K562 (cell line): ENCODE measurements around the gene RAE1. TPM values are rescaled to one million over a fixed set of nuclear protein-coding genes. Genes with fewer than 3 reads are reported as not detected.

Experiments used
- C11orf30 ChIP-seq: fragments of 450-650 bp; IDR thresholded peaks from 2 replicates; pipeline ENCODE4 v1.6.1; 2016; ENCODE audit warnings: low read depth, mild to moderate bottlenecking
- CBFB ChIP-seq: sonication (generic); formaldehyde crosslinking; IDR thresholded peaks from 2 replicates; pipeline ENCODE4 v1.4.0; 2020; ENCODE audit warnings: mild to moderate bottlenecking, missing genetic modification reagents
- FOXJ2 ChIP-seq: fragments of 200-800 bp; sonication (Bioruptor generic); IDR thresholded peaks from 2 replicates; pipeline ENCODE4 v1.6.1; 2016; ENCODE audit warnings: missing genetic modification characterization, missing compliant biosample characterization
- MCM7 ChIP-seq, 2 experiments: fragments of 450-650 bp; IDR thresholded peaks; 2 replicates each; pipeline ENCODE4 v1.6.1; 2016 to 2018
- NCOA6 ChIP-seq: fragments of 450-650 bp; IDR thresholded peaks from 2 replicates; pipeline ENCODE4 v1.6.1; 2017; ENCODE audit warnings: mild to moderate bottlenecking
- NFIC ChIP-seq: fragments of 450-650 bp; IDR thresholded peaks from 2 replicates; pipeline ENCODE4 v1.6.1; 2017; ENCODE audit warnings: mild to moderate bottlenecking, inconsistent platforms
- NR2C2 ChIP-seq, 2 experiments: fragments of 200-800 bp in 1 of 2; sonication (Bioruptor generic) in 1 of 2; sonication (generic) in 1 of 2; formaldehyde crosslinking in 1 of 2; IDR thresholded peaks; 2 replicates each; pipeline versions ENCODE4 v1.6.1 to v1.8.0; 2016 to 2022; ENCODE audit warnings: mild to moderate bottlenecking in 1 of 2, missing compliant biosample characterization in 1 of 2, missing genetic modification characterization in 1 of 2, missing genetic modification reagents in 1 of 2
- RBM34 ChIP-seq: fragments of 200-400 bp; formaldehyde crosslinking; IDR thresholded peaks from 2 replicates; pipeline ENCODE4 v1.6.1; 2018; ENCODE audit warnings: low read length, borderline replicate concordance; ENCODE audit not compliant: insufficient read depth
- SNRNP70 ChIP-seq: fragments of 200-400 bp; formaldehyde crosslinking; optimal IDR thresholded peaks from 2 replicates; pipeline ENCODE3; 2017; ENCODE audit warnings: low read depth, low read length
- SRSF1 ChIP-seq: fragments of 200-400 bp; formaldehyde crosslinking; IDR thresholded peaks from 2 replicates; pipeline ENCODE4 v1.6.1; 2017; ENCODE audit warnings: mild to moderate bottlenecking, low read depth, low read length, moderate library complexity
- TAF1 ChIP-seq: IDR thresholded peaks from 2 replicates; pipeline ENCODE4 v1.6.1; 2011; ENCODE audit warnings: mild to moderate bottlenecking, low read length, moderate library complexity; ENCODE audit not compliant: insufficient read depth, control insufficient read depth, severe bottlenecking; ENCODE audit errors: extremely low read depth
- TBP ChIP-seq: optimal IDR thresholded peaks from 2 replicates; pipeline ENCODE3; 2011; ENCODE audit warnings: low read depth, low read length, improper control_type of control experiment
- ZBED1 ChIP-seq: IDR thresholded peaks from 2 replicates; pipeline ENCODE4 v1.6.1; 2014
- ZFX ChIP-seq: sonication (generic); formaldehyde crosslinking; IDR thresholded peaks from 2 replicates; pipeline ENCODE4 v1.8.0; 2022; ENCODE audit warnings: mild to moderate bottlenecking, missing genetic modification reagents, moderate library complexity
- ZNF133 ChIP-seq: fragments of 250-450 bp; sonication (Bioruptor Pico); IDR thresholded peaks from 2 replicates; pipeline ENCODE4 v1.4.0; 2020; ENCODE audit warnings: mild to moderate bottlenecking
- ZSCAN29 ChIP-seq: fragments of 450-650 bp; IDR thresholded peaks from 2 replicates; pipeline ENCODE4 v1.6.1; 2017
- polyA plus RNA-seq, 8 experiments: library from polyadenylated mRNA; depleted of rRNA in 4 of 8; stranded (reverse) in 5 of 8; unstranded in 3 of 8; fragments of >200 nt; fragmentation: Nextera tagmentation in 2 of 8; fragmentation: Illumina TruSeq in 1 of 8; extraction: Ambion mirVana in 2 of 8; extraction: Trizol in 1 of 8; gene quantifications; 2 replicates each; pipeline versions ENCODE4 v1.2.1 to v1.2.3, GENCODE V29; 2011 to 2014; ENCODE audit warnings: inconsistent platforms in 1 of 8, missing spikeins in 1 of 8
- total RNA-seq, 7 experiments: library from RNA; depleted of rRNA in 6 of 7; stranded (reverse); fragments of >200 nt in 6 of 7; fragmentation: Illumina TruSeq in 2 of 7; extraction: Trizol in 2 of 7; gene quantifications; 2 replicates each; pipeline versions ENCODE4 v1.2.1 to v1.2.3, GENCODE V29; 2011 to 2021; ENCODE audit warnings: low replicate concordance in 1 of 7
- TF ChIP-seq, protein P1 (sequence below): sonication (generic); formaldehyde crosslinking; IDR thresholded peaks from 2 replicates; pipeline ENCODE4 v1.8.1; 2023; ENCODE audit warnings: mild to moderate bottlenecking, missing genetic modification reagents
- TF ChIP-seq, protein P2 (sequence below): fragments of 450-650 bp; IDR thresholded peaks from 2 replicates; pipeline ENCODE4 v1.6.1; 2016; ENCODE audit warnings: borderline replicate concordance
- TF ChIP-seq, protein P3 (sequence below), 2 experiments: fragments of 450-650 bp; conservative IDR thresholded peaks; 2 replicates each; pipeline ENCODE4 v1.6.1; 2017; ENCODE audit warnings: mild to moderate bottlenecking in 2 of 2, moderate library complexity in 2 of 2
- TF ChIP-seq, protein P4 (sequence below): fragments of 450-650 bp; formaldehyde crosslinking; IDR thresholded peaks from 2 replicates; pipeline ENCODE4 v1.4.0; 2020; ENCODE audit warnings: mild to moderate bottlenecking, moderate library complexity
- TF ChIP-seq, protein P5 (sequence below): fragments of 450-650 bp; formaldehyde crosslinking; IDR thresholded peaks from 2 replicates; pipeline ENCODE4 v1.4.0; 2022; ENCODE audit warnings: missing genetic modification characterization

RAE1 gene
- total and polyA plus RNA-seq, 9 of the 15 experiments (the other 6 are each of a cell fraction or from before 2014, with no cell fraction given) = 33.7 to 248 (median 77.7) TPM

DNA sequence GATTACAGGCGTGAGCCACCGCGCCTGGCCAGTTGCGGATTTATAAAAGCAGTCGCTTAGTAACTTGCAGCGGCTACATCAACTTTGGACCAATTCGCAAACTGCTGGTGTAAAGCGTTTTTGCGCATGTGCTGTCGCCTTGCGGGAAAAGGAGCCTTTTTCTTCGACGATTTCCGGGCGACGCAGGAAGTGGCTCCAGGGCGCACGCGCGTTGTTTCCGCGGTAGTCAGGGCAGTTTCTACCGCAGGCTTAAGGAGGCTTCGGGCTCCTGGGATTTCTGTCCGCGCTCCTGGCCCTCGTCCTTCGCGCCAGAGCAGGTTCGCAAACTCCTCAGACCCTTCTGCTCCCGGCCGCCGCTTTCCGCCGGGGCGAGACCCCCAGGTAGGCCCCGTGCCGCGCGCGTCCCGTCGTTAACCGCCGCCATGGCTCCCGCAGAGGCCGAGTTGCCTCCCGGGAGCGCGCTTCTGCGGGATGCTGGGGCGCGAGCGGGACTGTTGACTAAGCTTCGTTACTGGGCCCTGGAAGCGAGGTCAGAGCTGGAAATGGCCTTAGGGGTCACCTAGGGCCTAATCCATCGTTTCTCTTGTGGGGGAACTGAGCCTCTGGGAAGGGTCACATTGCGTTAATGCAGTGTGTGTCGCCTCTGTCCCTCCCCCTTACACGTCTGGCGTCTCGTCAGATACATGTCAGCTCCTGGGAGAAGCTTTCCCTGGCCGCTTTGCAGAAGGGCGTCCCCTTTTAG, at the start of gene RAE1 (continued):
- TF ChIP-seq SRSF1 (no peak), ZBED1 (0 out of 2 replicates have a peak, but pooled peaks have one; percentile 23), CBFB (CRISPR knock-in tag) (no peak), NCOA6 (no peak), NFIC (no peak; the same call in 1 of the 2 replicates), TAF1 (peak; percentile 53), NR2C2 (CRISPR knock-in tag; IDR thresholded peaks at IDR 0.05) (no peak), NR2C2 (tag; IDR thresholded peaks at IDR 0.05) (peak; percentile 56; the same call in 1 of the 2 replicates), ZNF133 (CRISPR knock-in tag) (no peak), TBP (peak; percentile 44), SNRNP70 (no peak), RBM34 (no peak), ZSCAN29 (no peak), C11orf30 (peak; percentile 96), ZFX (CRISPR knock-in tag) (peak; percentile 89), MCM7 (IDR thresholded peaks at IDR 0.05) (no peak), FOXJ2 (no peak)
- TF ChIP-seq, protein P1, sequence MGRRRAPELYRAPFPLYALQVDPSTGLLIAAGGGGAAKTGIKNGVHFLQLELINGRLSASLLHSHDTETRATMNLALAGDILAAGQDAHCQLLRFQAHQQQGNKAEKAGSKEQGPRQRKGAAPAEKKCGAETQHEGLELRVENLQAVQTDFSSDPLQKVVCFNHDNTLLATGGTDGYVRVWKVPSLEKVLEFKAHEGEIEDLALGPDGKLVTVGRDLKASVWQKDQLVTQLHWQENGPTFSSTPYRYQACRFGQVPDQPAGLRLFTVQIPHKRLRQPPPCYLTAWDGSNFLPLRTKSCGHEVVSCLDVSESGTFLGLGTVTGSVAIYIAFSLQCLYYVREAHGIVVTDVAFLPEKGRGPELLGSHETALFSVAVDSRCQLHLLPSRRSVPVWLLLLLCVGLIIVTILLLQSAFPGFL (CRISPR knock-in tag) = no peak
- TF ChIP-seq, protein P2, sequence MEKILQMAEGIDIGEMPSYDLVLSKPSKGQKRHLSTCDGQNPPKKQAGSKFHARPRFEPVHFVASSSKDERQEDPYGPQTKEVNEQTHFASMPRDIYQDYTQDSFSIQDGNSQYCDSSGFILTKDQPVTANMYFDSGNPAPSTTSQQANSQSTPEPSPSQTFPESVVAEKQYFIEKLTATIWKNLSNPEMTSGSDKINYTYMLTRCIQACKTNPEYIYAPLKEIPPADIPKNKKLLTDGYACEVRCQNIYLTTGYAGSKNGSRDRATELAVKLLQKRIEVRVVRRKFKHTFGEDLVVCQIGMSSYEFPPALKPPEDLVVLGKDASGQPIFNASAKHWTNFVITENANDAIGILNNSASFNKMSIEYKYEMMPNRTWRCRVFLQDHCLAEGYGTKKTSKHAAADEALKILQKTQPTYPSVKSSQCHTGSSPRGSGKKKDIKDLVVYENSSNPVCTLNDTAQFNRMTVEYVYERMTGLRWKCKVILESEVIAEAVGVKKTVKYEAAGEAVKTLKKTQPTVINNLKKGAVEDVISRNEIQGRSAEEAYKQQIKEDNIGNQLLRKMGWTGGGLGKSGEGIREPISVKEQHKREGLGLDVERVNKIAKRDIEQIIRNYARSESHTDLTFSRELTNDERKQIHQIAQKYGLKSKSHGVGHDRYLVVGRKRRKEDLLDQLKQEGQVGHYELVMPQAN = peak; percentile 88
- TF ChIP-seq, protein P3, sequence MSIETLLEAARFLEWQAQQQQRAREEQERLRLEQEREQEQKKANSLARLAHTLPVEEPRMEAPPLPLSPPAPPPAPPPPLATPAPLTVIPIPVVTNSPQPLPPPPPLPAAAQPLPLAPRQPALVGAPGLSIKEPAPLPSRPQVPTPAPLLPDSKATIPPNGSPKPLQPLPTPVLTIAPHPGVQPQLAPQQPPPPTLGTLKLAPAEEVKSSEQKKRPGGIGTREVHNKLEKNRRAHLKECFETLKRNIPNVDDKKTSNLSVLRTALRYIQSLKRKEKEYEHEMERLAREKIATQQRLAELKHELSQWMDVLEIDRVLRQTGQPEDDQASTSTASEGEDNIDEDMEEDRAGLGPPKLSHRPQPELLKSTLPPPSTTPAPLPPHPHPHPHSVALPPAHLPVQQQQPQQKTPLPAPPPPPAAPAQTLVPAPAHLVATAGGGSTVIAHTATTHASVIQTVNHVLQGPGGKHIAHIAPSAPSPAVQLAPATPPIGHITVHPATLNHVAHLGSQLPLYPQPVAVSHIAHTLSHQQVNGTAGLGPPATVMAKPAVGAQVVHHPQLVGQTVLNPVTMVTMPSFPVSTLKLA (conservative IDR thresholded peaks at IDR 0.05) = peak; percentile 57 to 86; a peak in 2 of 4 replicates
- TF ChIP-seq, protein P4, sequence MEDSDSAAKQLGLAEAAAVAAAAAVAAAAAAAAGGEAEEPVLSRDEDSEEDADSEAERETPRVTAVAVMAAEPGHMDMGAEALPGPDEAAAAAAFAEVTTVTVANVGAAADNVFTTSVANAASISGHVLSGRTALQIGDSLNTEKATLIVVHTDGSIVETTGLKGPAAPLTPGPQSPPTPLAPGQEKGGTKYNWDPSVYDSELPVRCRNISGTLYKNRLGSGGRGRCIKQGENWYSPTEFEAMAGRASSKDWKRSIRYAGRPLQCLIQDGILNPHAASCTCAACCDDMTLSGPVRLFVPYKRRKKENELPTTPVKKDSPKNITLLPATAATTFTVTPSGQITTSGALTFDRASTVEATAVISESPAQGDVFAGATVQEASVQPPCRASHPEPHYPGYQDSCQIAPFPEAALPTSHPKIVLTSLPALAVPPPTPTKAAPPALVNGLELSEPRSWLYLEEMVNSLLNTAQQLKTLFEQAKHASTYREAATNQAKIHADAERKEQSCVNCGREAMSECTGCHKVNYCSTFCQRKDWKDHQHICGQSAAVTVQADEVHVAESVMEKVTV (CRISPR knock-in tag) = no peak
- TF ChIP-seq, protein P5, sequence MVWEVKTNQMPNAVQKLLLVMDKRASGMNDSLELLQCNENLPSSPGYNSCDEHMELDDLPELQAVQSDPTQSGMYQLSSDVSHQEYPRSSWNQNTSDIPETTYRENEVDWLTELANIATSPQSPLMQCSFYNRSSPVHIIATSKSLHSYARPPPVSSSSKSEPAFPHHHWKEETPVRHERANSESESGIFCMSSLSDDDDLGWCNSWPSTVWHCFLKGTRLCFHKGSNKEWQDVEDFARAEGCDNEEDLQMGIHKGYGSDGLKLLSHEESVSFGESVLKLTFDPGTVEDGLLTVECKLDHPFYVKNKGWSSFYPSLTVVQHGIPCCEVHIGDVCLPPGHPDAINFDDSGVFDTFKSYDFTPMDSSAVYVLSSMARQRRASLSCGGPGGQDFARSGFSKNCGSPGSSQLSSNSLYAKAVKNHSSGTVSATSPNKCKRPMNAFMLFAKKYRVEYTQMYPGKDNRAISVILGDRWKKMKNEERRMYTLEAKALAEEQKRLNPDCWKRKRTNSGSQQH (CRISPR knock-in tag) = no peak
